H9 (cell line): Measurements from ENCODE around the gene SOCS4. TPM values are rescaled to one million over a fixed set of nuclear protein-coding genes. Genes with fewer than 3 reads are reported as not detected.

Experiments
- DNase-seq: peaks from one replicate; pipeline ENCODE4 v3.0.0-alpha.2; 2017
- H2AFZ ChIP-seq: one replicate; pipeline ENCODE4 v1.6.1; 2013; ENCODE audit warnings: mild to moderate bottlenecking, low read length, control low read depth, moderate library complexity
- H2AK5ac ChIP-seq: 2 replicates; pipeline ENCODE4 v1.6.1; 2013; ENCODE audit warnings: low read length, control low read depth, mixed read lengths; ENCODE audit not compliant: insufficient read length
- H2BK120ac ChIP-seq: one replicate; pipeline ENCODE4 v1.6.1; 2013; ENCODE audit warnings: low read depth, mild to moderate bottlenecking, low read length, control low read depth, inconsistent platforms; ENCODE audit not compliant: poor library complexity, severe bottlenecking
- H2BK12ac ChIP-seq: 2 replicates; pipeline ENCODE4 v1.6.1; 2013; ENCODE audit warnings: low read length, control low read depth, mixed read lengths, low read depth; ENCODE audit not compliant: insufficient read length
- H2BK15ac ChIP-seq: 2 replicates; pipeline ENCODE4 v1.6.1; 2013; ENCODE audit warnings: low read depth, low read length, control low read depth
- H2BK20ac ChIP-seq: one replicate; pipeline ENCODE4 v1.6.1; 2013; ENCODE audit warnings: low read depth, mild to moderate bottlenecking, low read length, control low read depth, inconsistent platforms; ENCODE audit not compliant: poor library complexity, severe bottlenecking
- H2BK5ac ChIP-seq: 2 replicates; pipeline ENCODE4 v1.6.1; 2013; ENCODE audit warnings: low read length, control low read depth, mixed read lengths; ENCODE audit not compliant: insufficient read length
- H3K14ac ChIP-seq: 2 replicates; pipeline ENCODE4 v1.6.1; 2013; ENCODE audit warnings: low read length, control low read depth; ENCODE audit not compliant: insufficient read depth
- H3K18ac ChIP-seq: 2 replicates; pipeline ENCODE4 v1.6.1; 2013; ENCODE audit warnings: low read depth, mild to moderate bottlenecking, mixed read lengths, low read length, control low read depth; ENCODE audit not compliant: insufficient read length
- H3K23ac ChIP-seq: 2 replicates; pipeline ENCODE4 v1.6.1; 2013; ENCODE audit warnings: low read length, control low read depth, mixed read lengths, low read depth; ENCODE audit not compliant: insufficient read length
- H3K23me2 ChIP-seq: 2 replicates; pipeline ENCODE4 v1.6.1; 2013; ENCODE audit warnings: low read depth, mild to moderate bottlenecking, mixed read lengths, low read length, control low read depth; ENCODE audit not compliant: insufficient read length, poor library complexity, severe bottlenecking
- H3K27ac ChIP-seq: 2 replicates; pipeline ENCODE4 v1.5.1; 2013; ENCODE audit warnings: low read length, control low read depth, mixed read lengths, low read depth; ENCODE audit not compliant: insufficient read length
- H3K27me3 ChIP-seq: 2 replicates; pipeline ENCODE4 v1.6.1; 2013; ENCODE audit warnings: low read length, control low read depth, inconsistent platforms; ENCODE audit not compliant: insufficient read depth
- H3K4ac ChIP-seq: 2 replicates; pipeline ENCODE4 v1.6.1; 2013; ENCODE audit warnings: low read depth, mild to moderate bottlenecking, control low read depth, inconsistent platforms, low read length, moderate library complexity
- H3K4me1 ChIP-seq: 2 replicates; pipeline ENCODE4 v1.6.1; 2013; ENCODE audit warnings: low read length, control low read depth, inconsistent platforms; ENCODE audit not compliant: insufficient read depth
- H3K4me2 ChIP-seq: 2 replicates; pipeline ENCODE4 v1.6.1; 2013; ENCODE audit warnings: low read length, control low read depth, mixed read lengths; ENCODE audit not compliant: insufficient read length, insufficient read depth
- H3K56ac ChIP-seq: 2 replicates; pipeline ENCODE4 v1.6.1; 2013; ENCODE audit warnings: low read depth, mild to moderate bottlenecking, mixed read lengths, low read length, control low read depth; ENCODE audit not compliant: insufficient read length
- H3K79me1 ChIP-seq: 2 replicates; pipeline ENCODE4 v1.6.1; 2013; ENCODE audit warnings: low read depth, mild to moderate bottlenecking, moderate library complexity, low read length, control low read depth, inconsistent platforms; ENCODE audit not compliant: insufficient read depth, poor library complexity, severe bottlenecking
- H3K79me2 ChIP-seq: 2 replicates; pipeline ENCODE4 v1.6.1; 2013; ENCODE audit warnings: low read length, control low read depth, inconsistent platforms; ENCODE audit not compliant: insufficient read depth
- H3K9ac ChIP-seq: 2 replicates; pipeline ENCODE4 v1.6.1; 2013; ENCODE audit warnings: low read length, control low read depth, mixed read lengths; ENCODE audit not compliant: insufficient read length; ENCODE audit errors: extremely low read depth
- H3K9me3 ChIP-seq: one replicate; pipeline ENCODE4 v1.6.1; 2013; ENCODE audit warnings: low read depth, low read length, inconsistent platforms; ENCODE audit not compliant: control insufficient read depth
- H3T11ph ChIP-seq: one replicate; pipeline ENCODE4 v1.6.1; 2013; ENCODE audit warnings: mild to moderate bottlenecking, low read length, control low read depth, inconsistent platforms
- H4K20me1 ChIP-seq: one replicate; pipeline ENCODE4 v1.6.1; 2013; ENCODE audit not compliant: control insufficient read depth, insufficient read length, insufficient read depth
- H4K5ac ChIP-seq: 2 replicates; pipeline ENCODE4 v1.6.1; 2013; ENCODE audit warnings: low read depth, mild to moderate bottlenecking, mixed read lengths, low read length, control low read depth; ENCODE audit not compliant: insufficient read length
- H4K8ac ChIP-seq: replicated peaks from 2 replicates; pipeline ENCODE4 v1.6.1; 2013; ENCODE audit warnings: low read length, control low read depth, mixed read lengths, low read depth; ENCODE audit not compliant: insufficient read length
- H4K91ac ChIP-seq: 2 replicates; pipeline ENCODE4 v1.6.1; 2013; ENCODE audit warnings: low read depth, mild to moderate bottlenecking, moderate library complexity, mixed read lengths, low read length, control low read depth; ENCODE audit not compliant: insufficient read length
- H3K27ac Mint-ChIP-seq, 3 experiments: 2 replicates in 2 of 3; 3 replicates in 1 of 3; pipeline ENCODE4 v1.8.0; 2020 to 2021; ENCODE audit warnings: mixed read lengths in 3 of 3, mild to moderate bottlenecking in 1 of 3, moderate library complexity in 1 of 3
- H3K27me3 Mint-ChIP-seq: 2 replicates; pipeline ENCODE4 v1.8.0; 2021; ENCODE audit warnings: low read depth, mild to moderate bottlenecking, moderate library complexity, mixed read lengths
- H3K36me3 Mint-ChIP-seq, 3 experiments: 2 replicates in 2 of 3; 3 replicates in 1 of 3; pipeline ENCODE4 v1.8.0; 2020 to 2021; ENCODE audit warnings: low read depth in 3 of 3, mixed read lengths in 3 of 3; ENCODE audit not compliant: insufficient read depth in 1 of 3
- H3K4me1 Mint-ChIP-seq, 2 experiments: 2 replicates each; pipeline ENCODE4 v1.8.0; 2020; ENCODE audit warnings: mixed read lengths in 2 of 2
- H3K4me3 Mint-ChIP-seq, 2 experiments: 2 replicates in 1 of 2; 3 replicates in 1 of 2; pipeline ENCODE4 v1.8.0; 2020 to 2021; ENCODE audit warnings: mild to moderate bottlenecking in 2 of 2, mixed read lengths in 2 of 2, moderate library complexity in 1 of 2
- H3K9me3 Mint-ChIP-seq, 2 experiments: 2 replicates in 1 of 2; 3 replicates in 1 of 2; pipeline ENCODE4 v1.8.0; 2020; ENCODE audit warnings: mild to moderate bottlenecking in 2 of 2, mixed read lengths in 2 of 2, moderate library complexity in 1 of 2
- WGBS: extraction: QIAGEN DNeasy Blood & Tissue Kit; methylation state at CpG from one replicate; pipeline ENCODE4 v1.1.7; 2013; ENCODE audit warnings: missing lambda C conversion rate, low lambda C conversion rate, mixed read lengths; ENCODE audit not compliant: insufficient read length; ENCODE audit errors: extremely low coverage; 5-methylcytosine and 5-hydroxymethylcytosine counted together
- total RNA-seq: library from RNA; stranded (reverse); gene quantifications from 2 replicates; pipeline ENCODE4 v1.2.1, GENCODE V29; 2021
- TF ChIP-seq, protein P1 (sequence below): fragments of 200-600 bp; sonication (generic); conservative IDR thresholded peaks from 3 replicates; pipeline ENCODE4 v1.8.0; 2021; ENCODE audit warnings: antibody characterized with exemption, mild to moderate bottlenecking

SOCS4 gene
- total RNA-seq, 1 experiment from 2014 or later, result 38.5 TPM

DNA sequence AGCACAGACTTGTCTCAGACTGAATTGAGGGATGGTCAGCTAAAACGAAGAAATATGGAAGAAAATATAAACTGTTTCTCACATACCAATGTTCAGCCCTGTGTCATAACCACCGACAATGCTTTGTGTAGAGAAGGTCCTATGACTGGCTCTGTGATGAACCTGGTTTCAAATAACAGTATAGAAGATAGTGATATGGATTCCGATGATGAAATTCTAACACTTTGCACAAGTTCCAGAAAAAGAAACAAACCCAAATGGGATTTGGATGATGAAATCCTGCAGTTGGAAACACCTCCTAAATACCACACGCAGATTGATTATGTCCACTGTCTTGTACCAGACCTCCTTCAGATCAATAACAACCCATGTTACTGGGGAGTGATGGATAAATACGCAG, 16.5 kb downstream of the SOCS4 start:
- Mint-ChIP-seq H3K27me3 (peaks cover 15% of the 10 kb centered on the region), H3K27ac (no peak overlapping the region), H3K4me3 (no peak overlapping the region), H3K9me3 (no peaks in the 10 kb centered on the region), H3K4me1 (peaks cover 7 to 9% of the 10 kb centered on the region in 2 experiments), H3K36me3 (peaks cover 17 to 50% (median 33%) of the 10 kb centered on the region in 3 experiments; a peak in 6 of 7 replicates)
- peaks cover 3% of the 10 kb centered on the region for H3K79me1 ChIP-seq
- WGBS, result no CpG with 5 or more reads among the region's 5 CpGs
- no peak overlapping the region for H2BK12ac ChIP-seq
- no peaks in the 10 kb centered on the region for H3K9me3 ChIP-seq
- no peak overlapping the region for H4K5ac ChIP-seq
- no peak overlapping the region for H2AK5ac ChIP-seq
- DNase-seq, result no peak
- no peak overlapping the region for H3K18ac ChIP-seq
- no peak overlapping the region for H2BK20ac ChIP-seq
- no peak overlapping the region for H3K4me2 ChIP-seq
- H3K27ac ChIP-seq, result no peak overlapping the region
- H2AFZ ChIP-seq, result no peak overlapping the region
- H2BK15ac ChIP-seq, result no peak overlapping the region
- TF ChIP-seq, protein P1, sequence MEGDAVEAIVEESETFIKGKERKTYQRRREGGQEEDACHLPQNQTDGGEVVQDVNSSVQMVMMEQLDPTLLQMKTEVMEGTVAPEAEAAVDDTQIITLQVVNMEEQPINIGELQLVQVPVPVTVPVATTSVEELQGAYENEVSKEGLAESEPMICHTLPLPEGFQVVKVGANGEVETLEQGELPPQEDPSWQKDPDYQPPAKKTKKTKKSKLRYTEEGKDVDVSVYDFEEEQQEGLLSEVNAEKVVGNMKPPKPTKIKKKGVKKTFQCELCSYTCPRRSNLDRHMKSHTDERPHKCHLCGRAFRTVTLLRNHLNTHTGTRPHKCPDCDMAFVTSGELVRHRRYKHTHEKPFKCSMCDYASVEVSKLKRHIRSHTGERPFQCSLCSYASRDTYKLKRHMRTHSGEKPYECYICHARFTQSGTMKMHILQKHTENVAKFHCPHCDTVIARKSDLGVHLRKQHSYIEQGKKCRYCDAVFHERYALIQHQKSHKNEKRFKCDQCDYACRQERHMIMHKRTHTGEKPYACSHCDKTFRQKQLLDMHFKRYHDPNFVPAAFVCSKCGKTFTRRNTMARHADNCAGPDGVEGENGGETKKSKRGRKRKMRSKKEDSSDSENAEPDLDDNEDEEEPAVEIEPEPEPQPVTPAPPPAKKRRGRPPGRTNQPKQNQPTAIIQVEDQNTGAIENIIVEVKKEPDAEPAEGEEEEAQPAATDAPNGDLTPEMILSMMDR, result no peak
- no peaks in the 10 kb centered on the region for H3K4me1 ChIP-seq
- no peak overlapping the region for H3T11ph ChIP-seq
- no peak overlapping the region for H3K9ac ChIP-seq
- no peaks in the 10 kb centered on the region for H3K27me3 ChIP-seq
- no peak overlapping the region for H4K91ac ChIP-seq
- no peak overlapping the region for H3K14ac ChIP-seq
- no peak overlapping the region for H4K8ac ChIP-seq
- no peaks in the 10 kb centered on the region for H4K20me1 ChIP-seq
- H3K23ac ChIP-seq, result no peak overlapping the region
- no peak overlapping the region for H3K4ac ChIP-seq
- H3K79me2 ChIP-seq, result no peaks in the 10 kb centered on the region
- no peak overlapping the region for H2BK120ac ChIP-seq
- no peak overlapping the region for H2BK5ac ChIP-seq
- H3K23me2 ChIP-seq, result no peaks in the 10 kb centered on the region
- no peak overlapping the region for H3K56ac ChIP-seq
